GM18873 (cell line): Measurements from ENCODE around the gene SLC2A1.
A peak's percentile ranks its signal among the peaks of the same experiment; 100 is the strongest.

Experiments used
- ATAC-seq: cut with Tn5 transposase; IDR thresholded peaks from one replicate; pipeline ENCODE4 v1.9.1; 2021; ENCODE audit warnings: mild to moderate bottlenecking, moderate library complexity, moderate number of reproducible peaks; ENCODE audit not compliant: unreplicated experiment, low FRiP score

SLC2A1 gene

GRCh38 chr1:42944246-42944928, 14.3 kb downstream of the SLC2A1 start:
- no peak for ATAC-seq

DNA sequence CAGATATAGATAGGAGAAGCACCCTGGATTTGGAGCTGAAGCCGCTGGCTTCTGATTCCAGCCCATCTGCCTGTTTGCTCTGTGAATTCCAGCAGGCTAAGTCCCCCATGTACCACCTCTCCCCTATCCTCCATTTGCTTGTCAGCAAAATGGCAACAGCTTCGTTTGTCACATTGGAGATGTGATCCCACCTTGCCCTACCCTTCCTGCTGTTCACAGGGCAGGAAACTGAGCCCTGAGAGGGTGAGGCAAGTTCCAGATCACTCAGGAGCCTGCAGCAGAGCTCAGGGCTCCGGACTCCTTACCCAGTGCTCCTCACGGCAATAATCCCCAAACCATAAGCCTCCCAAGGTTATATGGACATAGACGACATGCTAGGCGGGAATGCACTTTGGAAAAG, 14.9 kb downstream of the SLC2A1 start:
- ATAC-seq: no peak

GRCh38 chr1:42943166-42943565, 15.5 kb downstream of the SLC2A1 start:
- ATAC-seq: no peak

- no peak for ATAC-seq
These were observed 16.2 kb downstream of the SLC2A1 start for GRCh38 chr1:42942444-42942843.

- ATAC-seq: no peak
These were observed 16.9 kb downstream of the SLC2A1 start for GRCh38 chr1:42941640-42942330.

DNA sequence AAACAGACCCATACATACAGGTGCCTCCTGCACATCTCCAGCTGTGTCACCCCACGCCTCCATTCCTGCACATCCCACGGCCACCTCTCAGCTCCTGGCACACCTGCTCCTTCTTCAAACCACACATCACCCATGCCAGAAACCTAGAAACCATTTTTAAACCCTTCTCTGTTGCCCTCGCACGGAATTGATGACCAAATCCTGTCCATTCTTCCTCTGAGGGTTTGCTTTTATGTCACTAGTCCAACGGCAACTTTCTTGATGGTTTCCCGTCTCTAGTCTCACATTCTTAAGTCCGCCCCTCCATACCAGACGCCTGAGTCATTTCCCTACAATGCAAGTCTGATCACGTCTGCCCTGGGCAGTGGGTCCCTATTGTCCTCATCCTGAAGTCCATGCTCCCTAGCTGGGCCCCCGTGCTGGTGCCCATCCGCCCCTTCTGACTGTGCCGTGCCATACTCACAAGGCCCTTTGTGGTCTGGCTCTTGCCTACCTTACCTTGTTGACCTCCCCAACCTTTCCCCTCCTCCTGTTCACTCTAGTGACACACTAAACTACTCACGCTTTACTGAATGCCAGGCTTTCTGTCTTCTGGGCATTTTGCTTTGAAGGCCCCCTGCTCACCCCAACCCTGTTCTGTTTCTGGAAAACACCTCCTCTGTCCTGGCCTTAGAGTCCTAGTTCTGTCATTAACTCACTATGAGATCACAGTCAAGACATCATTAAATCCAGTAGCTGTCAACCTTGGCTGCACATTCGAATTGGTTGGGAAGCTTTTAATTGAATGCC, 17.6 kb downstream of the SLC2A1 start:
- no peak for ATAC-seq

- ATAC-seq: no peak
These were observed 19.7 kb downstream of the SLC2A1 start for GRCh38 chr1:42938645-42939615.

- ATAC-seq: no peak
These were observed 20.6 kb downstream of the SLC2A1 start for GRCh38 chr1:42937836-42938644.

GRCh38 chr1:42937141-42937696, 21.4 kb downstream of the SLC2A1 start:
- ATAC-seq: no peak

DNA sequence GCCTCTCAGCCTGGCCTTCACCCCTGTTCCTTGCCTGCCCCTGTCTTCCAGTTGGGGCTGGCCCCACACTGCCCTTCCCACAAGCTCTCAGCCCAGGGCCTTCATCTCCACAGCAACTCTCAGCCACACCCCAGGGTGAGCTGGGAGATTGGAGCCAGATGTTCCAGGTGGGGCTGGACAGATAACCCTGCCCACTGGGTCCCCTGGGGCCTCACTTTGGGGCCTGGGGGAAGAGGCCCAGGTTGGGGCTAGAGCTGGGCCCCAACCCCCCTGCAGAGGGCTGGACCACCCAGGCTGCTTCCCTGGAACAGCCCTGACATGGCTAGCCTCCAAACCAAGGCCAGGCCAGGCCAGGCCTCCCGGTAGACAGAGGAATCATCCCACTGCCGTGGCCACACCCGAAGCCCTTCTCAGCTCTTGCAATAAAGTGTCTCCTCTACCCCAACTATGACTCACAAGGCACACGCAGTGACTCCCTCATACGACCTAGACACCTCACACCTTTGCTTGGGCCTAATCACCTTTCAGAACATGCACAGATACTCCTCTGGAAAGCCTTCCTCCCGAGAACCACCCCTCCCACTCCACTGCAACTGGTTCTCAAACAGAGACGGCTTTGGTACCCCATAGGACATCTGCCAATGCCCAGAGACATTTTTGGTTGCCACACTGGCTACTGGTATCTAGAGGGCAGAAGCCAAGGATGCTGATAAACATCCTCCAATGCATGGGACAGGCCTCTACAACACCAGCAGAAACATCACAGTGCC, 22.2 kb downstream of the SLC2A1 start:
- no peak for ATAC-seq

- ATAC-seq: no peak
These were observed 22.7 kb downstream of the SLC2A1 start for GRCh38 chr1:42935971-42936308.

GRCh38 chr1:42935313-42935895, 23.3 kb downstream of the SLC2A1 start:
- no peak for ATAC-seq

- no peak for ATAC-seq
These were observed 23.9 kb downstream of the SLC2A1 start for GRCh38 chr1:42934541-42935312.

DNA sequence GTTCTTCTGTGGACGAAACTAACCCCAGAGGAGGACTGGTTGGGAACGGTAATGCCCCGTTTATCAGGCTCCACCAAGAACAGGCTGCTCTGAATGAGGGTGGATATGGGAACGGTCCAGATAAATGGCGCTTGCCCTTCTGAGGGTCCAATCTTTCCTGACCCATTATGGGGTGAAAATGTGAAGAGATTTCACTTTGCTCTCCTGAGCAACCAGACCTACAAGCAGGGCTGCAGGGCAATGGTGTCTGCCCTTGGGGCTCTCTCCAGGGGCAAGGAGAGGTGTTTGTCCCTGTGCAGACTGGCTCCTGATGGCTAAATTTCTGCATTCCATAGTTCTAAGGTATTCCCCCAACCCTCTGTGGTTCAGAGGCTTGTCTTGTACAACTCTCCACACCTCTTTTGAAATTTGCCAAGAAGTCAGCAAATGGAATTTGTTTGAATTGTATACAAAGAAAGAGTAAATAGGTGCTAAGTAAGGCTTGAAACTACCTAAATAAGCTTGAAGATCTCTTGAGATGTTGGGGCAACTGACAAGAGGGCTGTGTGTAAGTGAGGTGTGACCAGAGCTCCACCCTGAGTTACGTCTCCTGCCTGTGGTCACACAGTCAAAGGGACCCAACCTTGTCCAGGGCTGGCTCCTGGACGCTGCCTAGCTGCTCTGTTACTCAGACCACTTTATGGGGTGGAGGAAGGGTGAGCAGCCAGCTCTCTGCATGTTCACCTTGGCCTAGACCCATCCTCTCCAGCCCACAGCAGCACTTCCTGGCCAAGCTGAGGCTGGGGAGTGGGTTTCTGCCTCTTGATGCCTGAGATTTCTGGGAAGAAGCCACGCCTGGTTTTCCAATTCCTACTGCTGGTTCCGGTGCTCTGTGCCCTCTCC, 24.8 kb downstream of the SLC2A1 start:
- ATAC-seq: no peak

- no peak for ATAC-seq
These were observed 25.5 kb downstream of the SLC2A1 start for GRCh38 chr1:42933060-42933586.

DNA sequence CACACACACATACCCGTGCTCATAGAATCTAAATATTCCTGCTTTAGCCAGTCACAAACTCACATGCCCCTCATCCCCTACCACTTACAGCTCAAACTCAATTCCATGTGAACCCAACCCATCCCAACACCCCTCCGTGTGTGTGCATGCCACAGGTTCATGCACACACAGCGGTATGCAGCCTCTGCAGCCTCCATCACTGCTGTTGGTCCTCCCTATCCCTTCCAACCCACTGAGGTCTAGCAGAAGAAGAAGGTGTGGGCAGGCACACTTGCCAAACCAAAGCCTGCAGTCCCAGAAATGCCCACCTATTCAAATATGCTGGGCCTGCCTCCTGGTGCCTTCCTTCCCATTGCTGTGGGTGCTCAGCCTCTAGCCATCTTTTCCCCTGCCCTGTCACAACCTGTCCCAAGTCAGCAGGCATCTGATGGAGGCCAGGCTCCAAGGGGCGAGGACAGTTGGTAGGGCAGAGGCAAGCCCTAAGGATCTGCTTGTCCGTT, 26.2 kb downstream of the SLC2A1 start:
- ATAC-seq: peak; percentile 2
